ENCODE measurements around the gene RNF4. TPM values are rescaled to one million over a fixed set of nuclear protein-coding genes. Genes with fewer than 3 reads are reported as not detected.

The RNF4 gene
- total RNA-seq, 1 experiment from 2014 or later = 89.0 TPM

- DNase-seq (ENCODE audit: low read depth) = no peak
These were observed 31.3 kb upstream of the RNF4 start for GRCh38 chr4:2437475-2438215.

- no peak for DNase-seq (ENCODE audit: low read depth)
These were observed 29.8 kb upstream of the RNF4 start for GRCh38 chr4:2438822-2439718.

- peak; percentile 83 for DNase-seq (ENCODE audit: low read depth)
These were observed 27.3 kb upstream of the RNF4 start for GRCh38 chr4:2441393-2442174.

GRCh38 chr4:2442175-2442993 is 26.5 kb upstream of the RNF4 start:
- no peak for DNase-seq (ENCODE audit: low read depth)

GRCh38 chr4:2443061-2443730 is 25.7 kb upstream of the RNF4 start:
- no peak for DNase-seq (ENCODE audit: low read depth)

GRCh38 chr4:2443956-2444740 is 24.8 kb upstream of the RNF4 start:
- no peak for DNase-seq (ENCODE audit: low read depth)

- DNase-seq (ENCODE audit: low read depth) = no peak
These were observed 23.8 kb upstream of the RNF4 start for GRCh38 chr4:2445130-2445529.

- DNase-seq (ENCODE audit: low read depth) = no peak
These were observed 23.3 kb upstream of the RNF4 start for GRCh38 chr4:2445571-2445970.

GRCh38 chr4:2446656-2447564 is 22.0 kb upstream of the RNF4 start:
- no peak for DNase-seq (ENCODE audit: low read depth)

GRCh38 chr4:2448589-2448988 is 20.3 kb upstream of the RNF4 start:
- no peak for DNase-seq (ENCODE audit: low read depth)

GRCh38 chr4:2449051-2449450 is 19.9 kb upstream of the RNF4 start:
- DNase-seq (ENCODE audit: low read depth) = no peak

GRCh38 chr4:2449511-2450392 is 19.2 kb upstream of the RNF4 start:
- DNase-seq (ENCODE audit: low read depth) = no peak

GRCh38 chr4:2450394-2451035 is 18.4 kb upstream of the RNF4 start:
- no peak for DNase-seq (ENCODE audit: low read depth)

- no peak for DNase-seq (ENCODE audit: low read depth)
These were observed 17.8 kb upstream of the RNF4 start for GRCh38 chr4:2451036-2451520.

GRCh38 chr4:2451821-2452785 is 16.8 kb upstream of the RNF4 start:
- DNase-seq (ENCODE audit: low read depth) = no peak

All from Daoy (cell line).